ENCODE data around the gene EN2. TPM values are rescaled to one million over a fixed set of nuclear protein-coding genes. Genes with fewer than 3 reads are reported as not detected.

Gene EN2
- total RNA-seq, 1 experiment from 2014 or later: not detected

GRCh38 chr7:155489862-155490696 is 32.1 kb downstream of the EN2 start:
- H3K36me3 ChIP-seq (ENCODE audit: low read depth): no peaks in the 10 kb centered on the region
- no TSS peak for BruUV-seq (replicated peaks)
- H4K20me1 ChIP-seq (ENCODE audit: insufficient read depth): no peaks in the 10 kb centered on the region
- no peaks in the 10 kb centered on the region for H3K9me2 ChIP-seq (ENCODE audit: insufficient read depth)
- peaks cover 100% of the 10 kb centered on the region for H3K27me3 ChIP-seq (ENCODE audit: insufficient read depth, low read depth)
- H3K4me3 ChIP-seq: no peak overlapping the region
- no peak for DNase-seq
- intact Hi-C loops (cut with micrococcal nuclease; ENCODE audit: unreplicated experiment): no loop called here
- ChIA-PET POLR2A (ENCODE audit: unreplicated experiment) (no interaction called here), CTCF (no interaction called here)
- H3K79me2 ChIP-seq (ENCODE audit: low read depth): no peaks in the 10 kb centered on the region
- no peak overlapping the region for H2AFZ ChIP-seq
- H3K9me3 ChIP-seq (ENCODE audit: insufficient read depth, low read depth): no peaks in the 10 kb centered on the region
- TF ChIP-seq EZH2 (IDR thresholded peaks at IDR 0.05; ENCODE audit: low read depth): no peak
- TF ChIP-seq CTCF (conservative IDR thresholded peaks at IDR 0.05): no peak
- H3K4me1 ChIP-seq (replicated peaks; ENCODE audit: insufficient read depth): no peaks in the 10 kb centered on the region
- peak overlapping the region; percentile 1; the same call in 1 of the 2 replicates for H3K4me2 ChIP-seq
- H3K27ac ChIP-seq: no peak overlapping the region
- H3F3A ChIP-seq (ENCODE audit: insufficient read depth, low read depth): no peaks in the 10 kb centered on the region

- Histone ChIP-seq H2AFZ (no peak overlapping the region), H4K20me1 (ENCODE audit: insufficient read depth) (no peaks in the 10 kb centered on the region), H3K4me2 (peak overlapping the region; percentile 1; the same call in 1 of the 2 replicates), H3K36me3 (ENCODE audit: low read depth) (no peaks in the 10 kb centered on the region), H3K9me2 (ENCODE audit: insufficient read depth) (no peaks in the 10 kb centered on the region), H3K4me3 (no peak overlapping the region), H3K27me3 (ENCODE audit: insufficient read depth, low read depth) (peaks cover 100% of the 10 kb centered on the region), H3F3A (ENCODE audit: insufficient read depth, low read depth) (no peaks in the 10 kb centered on the region), H3K79me2 (ENCODE audit: low read depth) (no peaks in the 10 kb centered on the region), H3K4me1 (replicated peaks; ENCODE audit: insufficient read depth) (no peaks in the 10 kb centered on the region), H3K9me3 (ENCODE audit: insufficient read depth, low read depth) (no peaks in the 10 kb centered on the region), H3K27ac (no peak overlapping the region)
- BruUV-seq (replicated peaks): no TSS peak
- TF ChIP-seq EZH2 (IDR thresholded peaks at IDR 0.05; ENCODE audit: low read depth) (peak; percentile 69; the same call in 1 of the 2 replicates), CTCF (conservative IDR thresholded peaks at IDR 0.05) (no peak)
- ChIA-PET POLR2A (ENCODE audit: unreplicated experiment) (no interaction called here), CTCF (no interaction called here)
- intact Hi-C loops (cut with micrococcal nuclease; ENCODE audit: unreplicated experiment): no loop called here
- DNase-seq: no peak
Observed at GRCh38 chr7:155490697-155491628, 33.0 kb downstream of the EN2 start.

- Histone ChIP-seq H2AFZ (no peak overlapping the region), H3K4me1 (replicated peaks; ENCODE audit: insufficient read depth) (no peaks in the 10 kb centered on the region), H3K9me2 (ENCODE audit: insufficient read depth) (no peaks in the 10 kb centered on the region), H3K4me2 (no peak overlapping the region), H3K27me3 (ENCODE audit: insufficient read depth, low read depth) (peaks cover 100% of the 10 kb centered on the region), H3K79me2 (ENCODE audit: low read depth) (no peaks in the 10 kb centered on the region), H3K9me3 (ENCODE audit: insufficient read depth, low read depth) (no peaks in the 10 kb centered on the region), H4K20me1 (ENCODE audit: insufficient read depth) (no peaks in the 10 kb centered on the region), H3K4me3 (no peak overlapping the region), H3K27ac (no peak overlapping the region), H3K36me3 (ENCODE audit: low read depth) (no peaks in the 10 kb centered on the region), H3F3A (ENCODE audit: insufficient read depth, low read depth) (no peaks in the 10 kb centered on the region)
- ChIA-PET CTCF (no interaction called here), POLR2A (ENCODE audit: unreplicated experiment) (no interaction called here)
- TF ChIP-seq EZH2 (IDR thresholded peaks at IDR 0.05; ENCODE audit: low read depth): no peak
- intact Hi-C loops (cut with micrococcal nuclease; ENCODE audit: unreplicated experiment): no loop called here
- BruUV-seq (replicated peaks): no TSS peak
- no peak for DNase-seq
Observed at GRCh38 chr7:155491812-155492211, 33.9 kb downstream of the EN2 start.
